GM18861 (cell line): Measurements from ENCODE around the gene KRT36.

ENCODE experiments used
- ATAC-seq: cut with Tn5 transposase; IDR thresholded peaks from one replicate; pipeline ENCODE4 v1.9.1; 2021; ENCODE audit not compliant: unreplicated experiment

The KRT36 gene

DNA sequence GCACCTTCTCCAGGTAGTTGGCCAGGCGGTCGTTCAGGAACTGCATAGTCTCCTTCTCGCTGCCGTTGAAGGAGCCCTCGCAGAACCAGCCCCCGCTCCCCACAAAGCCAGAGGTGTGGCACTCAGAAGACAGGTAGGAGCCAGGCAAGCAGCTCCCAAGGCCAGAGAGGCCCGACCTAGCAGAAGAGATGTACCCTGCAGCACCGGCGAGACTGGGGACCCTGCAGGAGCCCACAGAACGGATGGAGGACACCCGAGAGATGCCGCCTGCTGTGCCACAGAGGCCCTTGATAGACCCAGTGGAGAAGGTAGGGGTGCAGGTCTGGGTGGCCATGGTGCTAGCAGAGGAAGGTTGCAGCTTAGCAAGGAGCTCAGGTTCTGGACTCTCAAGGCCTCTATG is at the start of gene KRT36:
KRT36 (minus strand) TSS at position 380 of the 400 bp plus-strand sequence; CDS start at position 334, 46 bp downstream.
- no peak for ATAC-seq

DNA sequence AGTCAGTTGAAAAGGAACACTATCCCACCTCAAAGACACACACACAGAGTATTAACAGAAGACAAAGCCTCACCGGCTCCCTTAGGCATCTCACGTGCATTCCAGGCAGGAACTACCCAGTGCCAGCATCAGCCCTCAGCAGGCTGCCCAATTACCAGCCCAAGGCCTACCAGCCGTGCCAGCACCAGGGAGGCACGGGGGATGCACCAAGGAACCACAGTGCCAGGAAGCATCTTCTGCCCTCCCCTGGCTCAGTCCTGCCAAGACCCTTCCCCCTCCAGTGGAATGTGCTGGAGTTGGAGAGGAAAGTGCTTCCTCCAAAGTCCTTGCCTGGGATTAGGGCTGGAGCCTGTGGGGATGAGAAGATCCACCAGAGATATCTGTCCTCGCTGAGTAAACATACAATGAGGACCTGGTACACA is 49.4 kb upstream of the KRT36 start:
- no peak for ATAC-seq

DNA sequence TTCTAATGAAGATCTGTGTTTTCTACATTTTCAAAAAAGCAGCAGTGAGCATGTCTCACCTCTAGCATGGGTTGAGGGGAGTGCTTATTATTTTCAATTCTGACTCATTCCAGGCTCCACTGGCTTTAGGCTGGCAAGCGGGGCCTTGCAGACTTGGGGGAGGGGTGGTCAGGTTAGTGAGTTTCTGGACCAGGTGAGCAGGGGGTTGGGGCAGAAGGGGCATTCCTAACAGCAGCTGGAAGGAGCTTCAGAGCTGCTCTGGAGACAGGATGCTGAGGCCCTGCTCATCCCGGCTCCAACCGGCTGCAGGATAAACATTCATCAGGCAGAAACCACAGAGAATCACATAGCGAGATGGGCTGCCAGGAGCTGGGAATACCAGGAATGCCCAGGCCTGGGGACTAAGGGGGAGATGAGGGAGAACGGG is 48.9 kb upstream of the KRT36 start:
- no peak for ATAC-seq

DNA sequence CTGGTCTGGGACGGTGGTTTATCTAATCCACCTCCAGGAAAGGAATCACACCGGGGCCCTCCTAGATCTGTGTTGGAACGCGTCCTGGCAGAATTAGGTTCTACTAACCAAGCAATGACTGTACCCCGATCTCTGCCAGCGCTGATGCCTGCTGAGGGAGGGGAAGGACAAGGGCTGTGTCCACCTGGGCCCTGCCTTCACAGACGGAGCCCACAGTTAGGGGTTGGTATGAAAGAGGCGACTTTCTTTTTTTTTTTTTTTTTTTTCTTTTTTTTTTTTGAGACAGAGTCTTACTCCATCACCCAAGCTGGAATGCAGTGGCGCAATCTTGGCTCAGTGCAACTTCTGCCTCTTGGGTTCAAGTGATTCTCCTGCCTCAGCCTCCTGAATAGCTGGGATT is 48.3 kb upstream of the KRT36 start:
- ATAC-seq = no peak

DNA sequence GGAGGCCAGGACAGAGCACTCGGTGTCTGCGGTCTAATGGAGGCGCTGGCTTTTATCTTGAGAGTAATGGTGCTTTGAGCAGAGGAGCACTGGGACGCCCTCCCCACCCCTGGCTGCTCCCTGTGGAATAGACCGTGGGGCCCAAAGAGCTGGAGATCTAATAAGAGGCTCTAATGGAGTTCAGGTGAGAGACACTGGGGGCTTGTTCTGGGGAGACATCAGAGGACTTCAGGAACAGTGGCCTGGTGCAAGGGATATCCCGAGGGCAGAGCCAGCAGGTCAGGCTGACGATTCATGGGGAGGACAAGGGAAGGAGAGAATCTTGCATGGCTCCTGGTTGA is 47.9 kb upstream of the KRT36 start:
- ATAC-seq = no peak

GRCh38 chr17:41536741-41537613 is 47.3 kb upstream of the KRT36 start:
- ATAC-seq = no peak

DNA sequence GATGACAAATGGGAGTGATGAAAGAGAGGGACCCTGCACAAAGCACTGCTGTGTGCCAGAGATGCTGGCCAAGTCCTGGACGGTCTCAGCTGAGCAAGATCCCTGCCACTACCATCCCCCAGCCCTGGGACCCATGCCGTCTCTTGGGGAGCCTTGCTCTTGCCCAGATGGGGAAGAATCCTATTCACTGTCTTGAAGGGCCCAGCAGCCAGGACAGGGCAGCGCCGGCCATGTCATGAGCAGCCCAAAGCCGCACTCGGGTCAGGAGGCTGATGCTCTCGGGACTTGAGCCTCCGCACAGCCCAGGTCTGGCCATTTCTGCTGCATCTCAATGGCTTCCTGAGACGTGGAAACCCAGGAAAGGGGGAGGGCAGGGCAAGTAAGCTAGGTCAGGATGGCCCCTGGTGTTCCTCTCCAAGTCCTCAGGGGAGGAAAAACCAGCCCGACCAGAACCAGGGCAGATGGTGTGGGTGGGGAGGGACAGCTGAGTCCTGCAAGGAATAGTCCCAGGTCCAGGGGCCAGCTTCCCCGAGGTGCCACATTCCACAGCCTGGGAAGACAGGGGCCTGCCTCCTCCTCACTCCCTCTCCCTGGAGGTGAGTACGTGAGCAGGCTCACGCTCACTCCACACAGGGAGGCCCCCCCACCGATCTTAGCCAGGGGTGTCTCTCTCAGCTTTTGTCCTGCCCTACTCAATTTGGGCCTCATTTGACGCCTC is 46.2 kb upstream of the KRT36 start:
- ATAC-seq = no peak

- no peak for ATAC-seq
These were observed 45.3 kb upstream of the KRT36 start for GRCh38 chr17:41534899-41535546.

- no peak for ATAC-seq
These were observed 43.9 kb upstream of the KRT36 start for GRCh38 chr17:41533613-41534012.

DNA sequence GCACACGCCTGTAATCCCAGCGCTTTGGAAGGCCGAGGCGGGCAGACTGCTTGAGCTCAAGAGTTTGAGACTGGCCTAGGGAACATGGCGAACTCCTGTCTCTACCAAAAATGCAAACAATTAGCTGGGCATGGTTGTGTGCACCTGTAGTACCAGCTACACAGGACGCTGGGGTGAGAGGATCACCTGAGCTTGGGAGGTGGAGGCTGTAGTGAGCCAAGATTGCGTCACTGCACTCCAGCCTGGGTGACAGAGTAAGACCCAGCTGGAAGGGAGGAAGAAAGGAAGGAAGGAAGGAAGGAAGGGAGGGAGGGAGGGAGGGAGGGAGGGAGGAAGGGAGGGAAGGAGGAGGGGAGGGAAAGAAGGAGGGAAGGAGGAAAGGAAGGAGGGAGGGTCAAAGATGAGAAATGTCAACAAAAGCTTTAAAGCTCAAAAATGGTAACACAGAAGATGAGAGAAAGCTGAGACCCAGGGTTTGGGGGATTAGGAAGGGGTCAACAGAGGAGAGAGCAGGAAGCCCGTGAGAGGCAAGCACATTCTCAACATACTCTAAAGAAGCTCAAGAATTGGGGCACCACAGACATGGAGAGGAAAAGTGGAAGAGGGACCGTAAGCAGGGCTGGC is 43.3 kb upstream of the KRT36 start:
- no peak for ATAC-seq

GRCh38 chr17:41531993-41532392 is 42.3 kb upstream of the KRT36 start:
- ATAC-seq = no peak

DNA sequence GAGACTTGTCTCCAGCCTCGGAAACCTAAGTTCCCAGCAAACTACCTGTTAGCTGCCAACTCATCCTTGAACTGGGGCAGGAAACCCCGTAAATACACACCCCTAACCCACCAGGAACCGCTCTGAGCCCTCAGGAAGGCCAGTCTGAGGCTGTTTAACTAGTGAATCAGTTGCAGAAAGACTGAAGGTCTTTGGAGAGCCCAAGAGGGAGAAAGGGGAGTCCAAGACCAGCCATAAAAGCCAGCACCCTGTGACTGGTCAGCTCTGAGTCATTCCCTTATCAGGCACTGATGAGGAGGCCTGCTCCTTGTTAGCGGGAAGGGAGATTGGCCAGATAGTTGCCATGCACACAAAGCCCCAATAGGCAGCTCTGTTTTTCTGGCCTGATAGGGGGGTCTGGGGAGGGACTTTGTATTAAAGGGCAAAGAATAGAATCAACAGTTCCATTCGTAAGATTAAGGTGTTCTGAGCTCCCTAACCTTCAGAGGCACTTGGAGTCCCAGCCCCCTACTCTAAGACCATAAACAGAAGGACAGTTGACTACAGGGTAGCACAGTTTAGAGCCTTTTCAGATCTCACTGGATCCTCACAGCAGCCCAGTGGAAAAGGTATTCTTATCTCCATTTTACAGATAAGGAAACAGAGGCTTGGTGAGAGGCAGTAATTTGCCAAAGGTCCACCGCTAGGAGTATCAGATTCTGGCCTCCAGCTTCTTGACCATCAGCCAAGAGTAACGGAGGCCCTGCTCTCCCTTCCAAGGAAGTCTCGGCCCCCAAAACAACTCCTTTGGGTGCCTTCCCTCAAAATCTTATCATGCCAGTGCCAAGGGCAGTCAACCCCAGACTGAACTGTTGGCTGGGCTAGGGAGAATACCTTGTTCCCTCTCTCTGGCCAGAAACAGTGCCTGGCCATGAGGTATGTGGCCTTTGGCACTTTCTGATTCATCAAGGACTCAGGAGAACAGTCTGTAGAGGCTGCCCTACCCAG is 40.6 kb upstream of the KRT36 start:
- ATAC-seq = no peak

DNA sequence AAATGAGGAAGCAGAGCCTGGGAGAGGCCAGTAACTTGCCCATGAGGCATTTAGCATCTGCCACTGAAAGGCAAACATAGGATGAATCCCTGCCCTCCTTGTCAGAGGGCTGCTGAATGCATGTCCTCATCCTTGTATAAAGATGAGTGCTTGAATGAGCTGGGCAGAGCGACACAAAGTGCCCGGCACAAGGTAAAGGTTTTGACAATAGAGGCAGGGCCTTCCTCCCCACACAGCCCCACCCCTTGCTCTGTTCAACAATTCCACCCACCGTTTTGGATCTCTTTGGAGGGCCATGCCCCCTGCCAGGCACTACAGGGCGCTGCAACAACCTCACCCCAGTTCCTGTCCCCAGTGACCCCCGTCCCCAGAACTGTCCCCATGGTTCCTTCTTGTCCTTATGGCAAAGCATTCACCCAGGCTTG is 39.8 kb upstream of the KRT36 start:
- ATAC-seq = no peak

GRCh38 chr17:41528959-41529353 is 39.2 kb upstream of the KRT36 start:
- ATAC-seq = no peak

DNA sequence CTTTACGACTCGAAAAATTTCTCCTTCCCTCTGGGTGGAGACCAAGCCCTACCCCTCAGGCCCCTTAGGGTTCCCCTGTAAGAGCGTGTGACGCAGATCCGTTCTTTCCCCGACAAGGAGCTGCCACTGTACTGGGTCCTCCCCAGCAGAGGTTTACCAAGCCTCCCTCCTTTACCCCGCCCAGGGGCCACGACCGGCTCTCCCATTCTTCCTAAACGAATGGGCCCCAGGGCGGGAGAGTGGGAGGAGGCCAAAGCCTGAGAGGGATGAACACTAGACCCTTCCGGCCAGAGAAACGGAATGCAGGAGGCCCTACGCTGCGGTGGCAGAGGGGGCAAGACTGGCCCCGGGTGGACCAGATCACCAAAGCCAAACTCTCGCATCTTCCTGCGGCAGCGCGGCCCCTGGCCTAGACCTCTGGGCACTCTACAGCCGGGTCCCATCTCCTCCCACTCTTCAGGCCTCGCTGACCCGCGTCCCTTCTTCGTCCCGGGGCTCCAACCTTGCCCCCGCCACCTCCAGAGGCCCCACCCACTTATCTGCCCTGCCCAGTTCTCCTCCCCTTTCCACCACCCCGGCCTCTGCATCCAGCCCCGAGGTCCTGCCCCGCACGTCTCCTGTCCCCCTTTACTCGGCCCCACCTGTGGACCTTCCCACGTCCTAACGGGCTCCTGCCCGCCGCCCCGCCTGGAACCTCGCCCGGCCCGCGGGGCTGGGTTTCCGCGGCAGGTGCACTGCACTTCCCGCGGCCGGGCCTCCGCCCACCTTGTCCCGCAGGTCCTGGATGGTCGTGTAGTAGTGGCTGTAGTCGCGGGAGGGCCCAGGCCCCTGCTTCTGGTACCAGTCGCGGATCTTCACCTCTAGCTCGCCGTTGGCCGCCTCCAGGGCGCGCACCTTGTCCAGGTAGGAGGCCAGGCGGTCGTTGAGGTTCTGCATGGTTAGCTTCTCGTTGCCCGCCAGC is 37.6 kb upstream of the KRT36 start:
- ATAC-seq = no peak

DNA sequence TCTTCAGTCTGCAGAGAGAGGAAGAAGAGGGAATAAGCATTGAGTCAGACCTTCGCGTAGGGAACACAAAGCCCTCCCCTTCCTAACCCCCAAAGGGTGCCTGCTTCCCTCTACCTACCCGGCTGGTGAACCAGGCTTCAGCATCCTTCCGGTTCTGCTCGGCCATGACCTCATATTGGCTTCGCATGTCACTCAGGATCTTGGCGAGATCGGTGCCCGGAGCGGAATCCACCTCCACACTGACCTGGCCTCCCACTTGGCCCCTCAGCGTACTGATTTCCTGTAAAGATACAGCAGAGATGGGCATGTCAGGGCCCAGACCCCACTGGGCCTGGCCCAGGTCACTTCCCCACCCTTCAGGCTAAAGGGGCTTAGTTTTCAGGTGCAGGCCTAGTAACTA is 34.6 kb upstream of the KRT36 start:
- no peak for ATAC-seq

DNA sequence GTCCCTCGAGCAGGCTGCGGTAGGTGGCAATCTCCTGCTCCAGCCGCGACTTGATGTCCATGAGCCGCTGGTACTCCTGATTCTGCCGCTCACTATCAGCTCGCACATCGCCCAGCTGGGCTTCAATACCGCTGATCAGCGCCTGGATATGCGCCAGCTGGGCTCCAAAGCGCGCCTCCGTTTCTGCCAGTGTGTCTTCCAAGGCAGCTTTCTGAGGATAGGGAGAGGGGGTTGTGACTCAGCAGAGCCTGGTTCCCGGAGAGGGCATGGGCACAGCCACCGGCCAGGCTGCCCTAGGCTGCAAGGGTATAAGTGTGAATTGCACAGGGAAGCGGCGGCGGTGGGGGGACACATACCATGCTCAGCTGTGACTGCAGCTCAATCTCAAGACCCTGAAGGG is 34.1 kb upstream of the KRT36 start:
- ATAC-seq = no peak

GRCh38 chr17:41523225-41523593 is 33.5 kb upstream of the KRT36 start:
- no peak for ATAC-seq
